GM21717 (cell line): ENCODE measurements around the gene ATP6V1G3.
"Not testable (repeated sequence)": the region's sequence is repeated elsewhere in the genome, so short reads cannot be mapped to it uniquely, and the experiment has no call there.

Experiments used
- ATAC-seq: cut with Tn5 transposase; IDR thresholded peaks from one replicate; pipeline ENCODE4 v1.9.1; 2021; ENCODE audit warnings: mild to moderate bottlenecking, moderate library complexity; ENCODE audit not compliant: unreplicated experiment

ATP6V1G3 gene

GRCh38 chr1:198543670-198544260 lies 3.3 kb upstream of the ATP6V1G3 start:
- ATAC-seq = peak; percentile 75

DNA sequence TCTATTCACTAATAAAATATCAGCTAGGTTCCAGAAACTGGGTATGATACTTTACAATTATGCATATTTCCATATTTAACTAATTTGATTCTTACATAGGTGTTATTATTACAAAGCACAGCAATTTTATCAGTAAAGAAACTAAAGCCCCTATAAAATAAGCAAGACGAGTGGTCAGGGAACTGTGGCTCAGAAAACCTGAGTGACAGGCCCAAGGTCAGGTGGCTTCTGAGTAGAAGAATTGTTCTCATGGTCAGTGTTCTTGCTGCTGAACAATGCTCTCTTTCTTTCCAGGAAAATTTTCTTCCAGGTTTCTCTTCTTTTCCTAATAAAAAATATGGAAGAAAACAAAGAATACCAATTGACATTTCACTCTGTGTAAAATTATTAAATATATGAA lies 2.2 kb upstream of the ATP6V1G3 start:
- ATAC-seq = no peak

DNA sequence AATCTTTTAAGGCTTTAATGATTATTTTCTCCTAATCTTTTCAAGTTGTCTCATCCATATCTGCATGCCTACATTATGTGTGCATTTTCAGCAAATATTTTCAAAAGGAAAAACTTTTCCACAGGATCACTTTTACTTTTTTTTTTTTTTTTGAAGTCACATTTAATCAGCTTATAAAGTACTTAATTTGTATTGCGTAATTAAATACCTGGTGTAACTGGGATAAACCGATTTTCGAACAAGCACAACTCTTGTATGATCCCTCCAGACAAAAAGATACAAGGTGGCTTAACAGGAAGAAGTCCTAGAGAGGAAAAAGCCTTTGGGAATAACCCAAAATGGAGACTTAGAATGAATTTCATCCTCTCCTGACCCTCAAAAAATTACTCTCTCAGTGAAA lies 1.3 kb upstream of the ATP6V1G3 start:
- no peak for ATAC-seq

GRCh38 chr1:198538579-198539364 lies 1.7 kb downstream of the ATP6V1G3 start:
- ATAC-seq = no peak

DNA sequence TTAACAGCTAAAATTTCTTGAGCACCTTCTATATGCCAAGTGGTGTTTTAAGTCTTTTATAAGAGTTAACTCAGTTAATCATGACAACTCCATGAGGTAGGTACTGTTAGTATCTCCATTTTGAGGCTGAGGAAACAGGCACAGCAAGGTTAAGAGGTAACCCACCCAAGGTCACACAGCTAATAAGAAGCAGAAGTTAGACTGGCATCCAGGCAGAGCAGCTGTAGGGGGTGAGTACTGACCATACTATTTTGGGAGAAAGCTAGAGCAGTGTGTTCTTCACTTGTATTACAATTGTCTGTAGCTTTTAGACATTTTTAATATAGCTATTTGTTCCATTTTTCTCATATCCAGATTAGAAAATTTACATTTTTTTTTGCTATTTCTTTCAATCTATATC lies 4.8 kb downstream of the ATP6V1G3 start:
- ATAC-seq = no peak

DNA sequence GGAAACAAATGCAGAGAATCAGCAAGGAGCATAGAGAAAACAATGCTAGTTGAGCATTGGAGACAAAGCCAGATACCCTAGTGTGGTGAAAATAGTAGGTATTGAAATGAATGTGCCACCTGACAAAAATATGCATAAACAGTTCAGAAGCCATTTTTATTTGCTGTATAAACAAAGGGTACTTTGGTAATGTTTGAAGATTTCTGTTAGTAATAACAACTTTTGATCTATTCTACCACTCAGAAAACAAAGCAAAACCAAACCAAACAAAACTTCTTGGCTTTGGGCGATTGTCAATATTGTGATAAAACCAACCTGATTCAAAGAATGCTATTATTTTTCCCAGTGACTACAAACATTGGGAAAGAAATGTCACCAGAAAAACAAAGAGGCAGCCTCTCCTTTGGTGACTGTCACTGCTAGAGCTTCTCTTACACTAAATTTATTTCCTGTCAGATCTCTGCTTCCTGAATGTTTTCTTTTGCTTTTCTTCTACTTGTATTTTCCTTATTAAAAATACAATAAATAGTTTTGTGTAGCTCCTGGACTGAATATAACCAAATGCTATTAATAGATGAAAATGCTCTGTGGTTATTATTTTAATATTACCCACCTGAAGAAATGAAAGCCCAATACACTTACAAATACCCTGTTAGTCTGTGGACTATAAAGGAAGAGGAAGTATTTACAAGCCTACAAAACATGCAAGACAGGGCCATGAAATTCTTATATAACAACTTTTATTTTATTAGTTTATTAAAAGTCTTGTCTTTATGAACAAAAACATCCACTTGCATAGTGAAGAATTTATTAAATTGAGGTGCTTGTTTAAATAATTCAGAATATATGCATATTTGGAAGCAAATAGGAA lies 5.7 kb downstream of the ATP6V1G3 start:
- ATAC-seq = no peak

DNA sequence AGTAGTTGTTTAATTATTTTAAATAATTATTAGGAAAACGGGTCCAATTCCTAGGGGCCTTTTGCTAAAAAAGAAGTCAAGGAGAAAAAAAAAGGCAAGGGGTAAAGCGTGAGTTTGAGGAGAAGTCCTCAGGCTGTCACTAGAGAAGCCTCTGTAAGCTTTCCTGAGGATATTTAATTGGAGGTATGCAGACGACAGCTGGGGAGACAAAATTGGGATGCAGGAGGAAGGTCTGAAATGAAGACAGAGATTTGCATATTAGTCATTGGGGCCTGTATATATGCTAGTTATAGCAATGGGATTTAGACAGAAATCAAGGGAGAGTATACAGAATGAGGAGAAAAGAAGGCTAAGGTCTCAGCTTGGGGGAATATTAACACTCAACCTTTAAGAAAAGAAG lies 8.6 kb downstream of the ATP6V1G3 start:
- no peak for ATAC-seq

DNA sequence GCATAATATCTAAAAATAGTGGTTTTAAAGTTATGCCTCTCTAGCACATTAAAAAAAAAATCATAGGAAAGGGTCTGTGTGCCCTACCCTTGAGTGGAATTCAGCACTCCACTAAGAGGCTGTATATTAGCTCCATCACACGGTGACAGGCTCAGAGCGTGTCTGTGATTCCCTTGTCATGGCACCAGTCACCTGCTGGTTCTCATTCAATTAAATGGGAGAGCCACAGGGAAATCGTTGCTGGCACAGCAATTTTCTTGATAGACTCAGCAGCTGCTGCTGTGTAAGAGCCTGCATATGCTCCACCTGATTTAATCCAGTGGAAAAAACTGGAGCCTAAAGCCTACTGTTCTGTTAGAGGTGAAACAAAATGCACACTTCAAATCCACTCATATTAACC lies 9.5 kb downstream of the ATP6V1G3 start:
- ATAC-seq = no peak

GRCh38 chr1:198529414-198529813 lies 11.1 kb downstream of the ATP6V1G3 start:
- ATAC-seq = no peak

DNA sequence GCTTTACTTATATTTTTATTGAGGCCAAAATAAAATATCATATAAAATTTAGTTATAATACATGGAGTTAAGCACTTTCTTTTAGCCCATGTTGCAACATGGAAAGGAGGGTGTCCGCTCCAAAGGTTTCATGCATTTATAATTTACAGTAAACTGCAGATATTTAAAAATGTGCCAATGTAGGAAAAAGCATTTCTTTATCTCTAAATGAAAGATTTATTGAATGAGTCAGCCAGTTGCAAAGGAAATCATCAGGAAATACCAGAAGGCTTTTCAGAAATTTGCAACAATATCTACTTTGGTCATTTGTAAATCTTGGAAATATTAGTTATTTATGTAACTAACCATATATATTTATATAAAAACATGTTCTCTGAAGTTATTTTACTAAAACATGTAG lies 12.1 kb downstream of the ATP6V1G3 start:
- no peak for ATAC-seq

GRCh38 chr1:198524556-198524955 lies 15.9 kb downstream of the ATP6V1G3 start:
- ATAC-seq = no peak

DNA sequence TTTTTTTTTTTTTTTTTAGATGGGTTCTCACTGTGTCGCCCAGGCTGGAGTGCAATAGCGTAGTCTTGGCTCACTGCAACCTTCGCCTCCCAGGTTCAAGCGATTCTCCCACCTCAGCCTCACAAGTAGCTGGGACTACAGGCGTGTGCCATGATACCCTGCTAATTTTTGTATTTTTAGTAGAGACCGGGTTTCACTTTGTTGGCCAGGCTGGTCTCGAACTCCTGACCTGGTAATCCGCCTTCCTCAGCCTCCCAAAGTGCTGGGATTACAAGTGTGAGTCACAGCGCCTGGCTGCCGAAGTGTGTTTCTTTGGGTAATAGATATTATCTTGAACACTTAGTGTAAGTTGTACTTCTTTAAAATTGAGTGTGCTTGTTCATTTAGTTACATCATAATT lies 16.4 kb downstream of the ATP6V1G3 start:
- not testable (repeated sequence) for ATAC-seq

DNA sequence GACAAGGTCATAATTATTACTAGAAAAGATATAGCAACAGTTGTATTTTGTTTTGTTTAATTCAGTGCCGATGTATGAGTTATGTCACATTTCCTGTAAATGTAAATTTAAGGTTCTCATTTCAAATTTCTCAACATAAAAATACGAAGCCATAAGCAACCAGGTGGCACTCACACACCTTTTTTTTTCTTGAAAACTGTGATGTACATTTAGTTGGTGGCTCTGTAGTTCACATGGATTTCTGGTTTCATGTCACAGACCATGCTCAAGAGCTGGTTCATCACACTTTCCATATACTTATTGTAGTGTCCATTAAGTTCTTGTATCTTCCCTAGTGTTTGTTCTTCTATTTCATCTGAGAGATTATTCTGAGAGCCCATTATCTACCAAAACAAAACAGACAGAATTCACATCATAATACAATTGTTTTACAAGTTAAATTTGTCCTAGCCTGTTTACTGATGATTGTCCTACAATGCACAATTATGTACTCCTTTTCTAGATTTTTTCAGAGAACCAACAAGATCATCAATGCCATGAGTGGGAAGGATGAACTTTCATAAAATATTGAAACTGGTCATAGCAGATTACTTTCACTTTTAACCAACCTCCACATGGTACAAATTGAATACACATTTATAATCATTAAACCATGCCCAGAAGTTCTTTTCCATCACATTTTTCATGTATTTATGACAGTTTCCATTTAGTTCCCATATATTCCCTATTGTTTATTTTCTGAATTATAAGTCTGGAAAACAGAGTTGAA lies 17.1 kb downstream of the ATP6V1G3 start:
- no peak for ATAC-seq

- ATAC-seq = peak; percentile 94
Measured at GRCh38 chr1:198520524-198521254, 19.8 kb downstream of the ATP6V1G3 start.

DNA sequence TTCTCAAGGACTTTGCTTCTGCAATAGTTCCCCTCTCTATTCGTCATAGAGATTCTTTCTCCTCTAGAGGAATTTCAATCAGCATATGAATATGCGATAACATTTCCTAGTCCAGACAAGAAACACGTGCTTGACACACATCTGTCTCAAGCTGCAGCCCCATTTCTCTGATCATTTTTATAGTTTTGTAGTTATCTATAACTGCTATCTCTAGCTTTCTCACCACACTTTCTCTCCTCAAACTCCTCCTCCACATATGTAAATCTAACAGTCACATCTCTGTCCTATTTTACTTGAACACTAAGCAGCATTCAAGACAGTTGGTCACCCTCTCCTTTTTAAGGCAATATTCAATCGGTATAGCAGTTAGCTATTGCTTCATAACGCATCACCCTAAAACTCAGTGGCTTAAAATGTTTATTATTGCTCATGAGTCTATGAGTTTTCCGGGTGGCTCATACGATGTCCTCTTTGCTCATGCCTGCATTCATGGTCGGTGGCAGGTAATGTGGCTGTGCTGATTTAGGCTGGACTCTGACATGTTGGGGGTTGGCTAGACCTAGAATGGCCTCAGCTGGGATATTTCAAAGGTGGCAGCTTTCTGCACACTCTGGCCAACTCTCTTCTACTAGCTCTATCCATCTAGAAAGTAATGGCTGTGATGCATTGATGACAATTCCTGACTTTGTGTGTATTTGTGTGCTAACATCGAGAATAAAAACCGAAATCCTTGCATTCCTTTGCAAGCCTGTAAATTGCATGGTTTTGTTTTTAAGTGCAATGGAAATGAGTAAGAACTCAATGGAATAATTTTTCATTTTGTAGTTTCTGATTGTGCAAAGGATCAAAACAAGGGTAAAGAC lies 20.6 kb downstream of the ATP6V1G3 start:
- peak; percentile 11 for ATAC-seq

DNA sequence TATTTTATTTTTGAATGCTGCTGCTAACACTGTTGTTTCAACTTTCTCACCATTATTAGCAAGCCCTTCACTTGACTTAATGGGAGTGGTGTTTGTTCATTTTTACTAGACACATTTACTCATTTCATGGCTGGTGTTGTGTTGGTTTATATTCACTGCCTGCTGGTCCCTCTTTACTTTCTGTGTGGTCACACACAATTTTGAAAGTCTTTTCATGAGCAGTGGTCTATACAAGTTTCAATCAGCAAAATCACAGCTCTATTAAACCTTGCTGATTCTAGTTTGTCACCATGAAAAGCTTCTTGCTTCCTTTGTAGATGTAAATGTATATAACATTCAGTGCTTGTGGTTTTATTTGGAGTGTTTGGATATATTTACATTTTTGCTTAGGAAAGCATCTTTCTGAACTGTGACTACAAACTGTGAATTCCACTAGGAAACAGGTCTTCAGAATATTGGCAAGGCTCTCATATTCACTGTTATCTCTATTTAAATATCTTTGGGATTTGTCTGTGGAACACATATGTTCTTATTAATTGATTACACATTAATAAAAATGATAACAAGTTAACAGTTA lies 22.8 kb downstream of the ATP6V1G3 start:
- no peak for ATAC-seq

DNA sequence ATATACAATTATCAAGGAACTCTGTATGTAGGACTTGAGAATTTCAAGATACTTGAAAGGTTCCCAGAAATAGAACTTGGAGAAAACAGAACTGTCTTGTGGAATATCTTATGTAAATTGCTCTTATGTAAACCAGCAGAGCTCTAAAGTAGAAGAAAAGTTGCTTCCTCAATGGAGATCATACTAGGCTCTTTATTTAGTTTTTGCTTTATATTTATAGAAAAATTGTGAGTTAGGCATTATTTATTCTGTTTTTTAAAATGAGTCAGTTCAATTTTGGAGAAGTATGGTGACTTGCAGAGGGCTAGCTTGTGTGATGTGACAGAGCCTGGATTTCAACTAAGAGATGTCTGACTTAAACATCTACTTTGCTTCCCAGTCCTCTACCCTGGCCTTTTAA lies 40.4 kb downstream of the ATP6V1G3 start:
- ATAC-seq = no peak

DNA sequence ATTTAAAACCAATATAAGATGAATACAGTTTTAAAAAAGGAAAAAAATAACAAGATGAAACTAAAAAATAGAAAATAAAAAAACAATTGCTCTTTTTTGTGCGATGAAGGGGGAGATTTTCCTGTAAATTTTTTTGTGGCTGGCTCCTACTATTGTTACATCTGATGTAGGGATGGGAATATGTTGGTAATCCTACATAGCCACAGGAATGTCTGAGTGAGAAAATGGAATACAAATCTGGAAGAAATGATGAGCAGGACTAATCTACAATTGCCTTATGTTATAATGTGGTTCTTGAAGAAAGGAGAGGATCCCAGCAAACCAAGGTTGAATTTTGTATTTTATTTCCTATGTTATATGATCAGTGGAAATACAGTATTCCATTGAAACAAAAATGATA lies 40.9 kb downstream of the ATP6V1G3 start:
- ATAC-seq = no peak

GRCh38 chr1:198498881-198499280 lies 41.6 kb downstream of the ATP6V1G3 start:
- no peak for ATAC-seq
